Activated B cell treated with CpG ODN at 0.5 μM for 24 hours (primary cell): ENCODE data around the gene SLX9. TPM values are rescaled to one million over a fixed set of nuclear protein-coding genes. Genes with fewer than 3 reads are reported as not detected.

Experiments
- ATAC-seq: fragments of 200-7000 bp; cut with Tn5 transposase; one replicate; pipeline ENCODE4 v1.10.0; 2021; ENCODE audit warnings: low read depth, mild to moderate bottlenecking, moderate library complexity
- CTCF ChIA-PET: fragments of 350-600 bp; sonication (Branson Sonifier 250); formaldehyde crosslinking; loops from one replicate; lab custom pipeline; 2021; ENCODE audit warnings: antibody characterized with exemption; lab: Charles Lee
- POLR2A ChIA-PET: fragments of 350-600 bp; sonication (Branson Sonifier 250); formaldehyde crosslinking; loops from one replicate; lab custom pipeline; 2021; ENCODE audit warnings: antibody characterized with exemption; lab: Charles Lee
- DNase-seq: peaks from one replicate; pipeline ENCODE4 v3.0.0; 2022
- H3K27ac Mint-ChIP-seq: one replicate; pipeline ENCODE4 v1.8.0; 2020; ENCODE audit warnings: mixed read lengths
- H3K27me3 Mint-ChIP-seq: one replicate; pipeline ENCODE4 v1.8.0; 2021; ENCODE audit warnings: mixed read lengths
- H3K36me3 Mint-ChIP-seq: one replicate; pipeline ENCODE4 v1.8.0; 2021; ENCODE audit warnings: low read depth, mixed read lengths
- H3K4me1 Mint-ChIP-seq: one replicate; pipeline ENCODE4 v1.8.0; 2021; ENCODE audit warnings: mixed read lengths
- H3K4me3 Mint-ChIP-seq: one replicate; pipeline ENCODE4 v1.8.0; 2020; ENCODE audit warnings: mild to moderate bottlenecking, mixed read lengths
- H3K9me3 Mint-ChIP-seq: one replicate; pipeline ENCODE4 v1.8.0; 2020; ENCODE audit warnings: mixed read lengths
- intact Hi-C: fragments of 100-400 bp; cut with micrococcal nuclease; formaldehyde crosslinking; loops from one replicate; pipeline ENCODE4 v1.15.1; 2024
- total RNA-seq: library from RNA; stranded (reverse); gene quantifications from 2 replicates; pipeline ENCODE4 v1.2.3, GENCODE V29; 2022
- TF ChIP-seq, protein P1 (sequence below): fragments of 200-600 bp; IDR thresholded peaks from one replicate; pipeline ENCODE4 v1.8.0; 2022; ENCODE audit warnings: antibody characterized with exemption, mild to moderate bottlenecking

SLX9 gene
- total RNA-seq, 1 donor from 2014 or later, result 26.0 TPM

DNA sequence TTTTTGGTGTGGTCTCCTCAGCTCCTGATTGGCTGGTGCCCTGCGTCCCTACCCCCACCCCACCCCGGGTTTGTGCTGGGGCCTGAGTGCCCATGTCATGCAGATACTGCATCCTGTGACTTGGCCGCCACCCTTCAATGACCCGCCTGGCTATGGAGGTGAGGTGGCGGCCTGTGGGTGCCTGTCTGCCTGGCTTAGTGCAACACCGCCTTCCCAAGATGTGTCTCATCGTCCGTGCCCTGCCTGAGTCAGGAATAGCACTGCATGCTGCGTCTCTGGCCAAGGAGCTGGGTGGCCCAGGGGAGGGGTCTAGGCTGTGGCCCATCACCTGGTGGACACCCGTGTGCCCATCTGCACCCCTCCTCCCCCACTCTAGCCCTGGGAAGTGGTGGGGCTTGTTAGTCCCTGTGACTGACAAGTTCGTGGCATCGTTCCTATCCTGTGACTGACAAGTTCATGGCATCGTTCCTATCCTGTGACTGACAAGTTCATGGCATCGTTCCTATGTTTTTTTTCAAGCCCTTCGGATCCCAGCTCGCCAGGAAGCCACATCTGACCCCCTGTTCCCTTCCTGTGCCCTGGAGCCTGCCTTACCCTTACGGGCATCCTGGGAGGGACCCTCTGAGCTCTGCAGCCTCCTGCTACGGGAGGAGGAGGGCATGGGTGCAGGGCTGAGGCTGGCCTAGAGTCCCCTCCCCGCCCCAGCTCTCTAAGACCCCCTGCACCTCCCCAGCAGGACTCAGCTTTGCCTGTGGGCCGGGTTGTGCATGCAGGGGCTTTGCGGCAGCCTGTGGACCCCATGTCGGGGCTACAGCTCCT, 7.5 kb downstream of the SLX9 start:
- ATAC-seq, result no peak
- ChIA-PET POLR2A (no interaction called here), CTCF (interaction anchor here (1.3 to 12.2 kb wide), 3 partner anchors 146 to 192 kb away, joined by 4 to 224 read pairs (median 218); no protein-coding TSS in a partner anchor)
- TF ChIP-seq, protein P1, sequence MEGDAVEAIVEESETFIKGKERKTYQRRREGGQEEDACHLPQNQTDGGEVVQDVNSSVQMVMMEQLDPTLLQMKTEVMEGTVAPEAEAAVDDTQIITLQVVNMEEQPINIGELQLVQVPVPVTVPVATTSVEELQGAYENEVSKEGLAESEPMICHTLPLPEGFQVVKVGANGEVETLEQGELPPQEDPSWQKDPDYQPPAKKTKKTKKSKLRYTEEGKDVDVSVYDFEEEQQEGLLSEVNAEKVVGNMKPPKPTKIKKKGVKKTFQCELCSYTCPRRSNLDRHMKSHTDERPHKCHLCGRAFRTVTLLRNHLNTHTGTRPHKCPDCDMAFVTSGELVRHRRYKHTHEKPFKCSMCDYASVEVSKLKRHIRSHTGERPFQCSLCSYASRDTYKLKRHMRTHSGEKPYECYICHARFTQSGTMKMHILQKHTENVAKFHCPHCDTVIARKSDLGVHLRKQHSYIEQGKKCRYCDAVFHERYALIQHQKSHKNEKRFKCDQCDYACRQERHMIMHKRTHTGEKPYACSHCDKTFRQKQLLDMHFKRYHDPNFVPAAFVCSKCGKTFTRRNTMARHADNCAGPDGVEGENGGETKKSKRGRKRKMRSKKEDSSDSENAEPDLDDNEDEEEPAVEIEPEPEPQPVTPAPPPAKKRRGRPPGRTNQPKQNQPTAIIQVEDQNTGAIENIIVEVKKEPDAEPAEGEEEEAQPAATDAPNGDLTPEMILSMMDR, result no peak
- H3K27me3 Mint-ChIP-seq, result no peaks in the 10 kb centered on the region
- H3K9me3 Mint-ChIP-seq, result no peaks in the 10 kb centered on the region
- H3K4me3 Mint-ChIP-seq, result no peak overlapping the region
- DNase-seq, result no peak
- intact Hi-C loops, result loop anchor here (10.0 kb wide), 1 partner anchor 347 kb away; no protein-coding TSS in a partner anchor
- peaks cover 51% of the 10 kb centered on the region for H3K36me3 Mint-ChIP-seq
- H3K4me1 Mint-ChIP-seq, result peaks cover 42% of the 10 kb centered on the region
- no peak overlapping the region for H3K27ac Mint-ChIP-seq

DNA sequence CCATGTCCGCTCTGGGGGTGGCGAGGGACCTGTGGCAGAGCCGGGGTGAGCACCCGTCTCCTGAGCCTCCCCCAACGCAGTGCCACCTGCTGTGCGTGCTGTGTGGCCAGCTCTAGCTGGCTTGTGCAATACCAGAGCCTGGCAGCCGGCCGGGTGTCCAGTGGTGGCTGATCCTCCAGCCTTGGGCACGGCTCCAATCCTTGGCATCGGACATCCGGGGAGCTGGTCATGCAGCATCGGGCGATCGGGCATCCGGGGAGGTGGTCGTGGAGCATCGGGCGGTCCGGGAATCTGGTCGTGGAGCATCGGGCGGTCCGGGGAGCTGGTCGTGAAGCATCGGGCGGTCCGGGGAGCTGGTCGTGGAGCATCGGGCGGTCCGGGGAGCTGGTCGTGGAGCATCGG, 8.1 kb downstream of the SLX9 start:
- no peaks in the 10 kb centered on the region for H3K9me3 Mint-ChIP-seq
- no peaks in the 10 kb centered on the region for H3K27me3 Mint-ChIP-seq
- CTCF ChIA-PET, result interaction anchor here (0.7 to 12.2 kb wide), 4 partner anchors 147 to 437 kb away, joined by 4 to 224 read pairs (median 112); no protein-coding TSS in a partner anchor
- H3K36me3 Mint-ChIP-seq, result peaks cover 48% of the 10 kb centered on the region
- DNase-seq (no peak), ATAC-seq (no peak)
- POLR2A ChIA-PET, result no interaction called here
- H3K27ac Mint-ChIP-seq, result no peak overlapping the region
- intact Hi-C loops, result loop anchor here (10.0 kb wide), 1 partner anchor 347 kb away; no protein-coding TSS in a partner anchor
- TF ChIP-seq, protein P1, result no peak
- peaks cover 42% of the 10 kb centered on the region for H3K4me1 Mint-ChIP-seq
- H3K4me3 Mint-ChIP-seq, result no peak overlapping the region

DNA sequence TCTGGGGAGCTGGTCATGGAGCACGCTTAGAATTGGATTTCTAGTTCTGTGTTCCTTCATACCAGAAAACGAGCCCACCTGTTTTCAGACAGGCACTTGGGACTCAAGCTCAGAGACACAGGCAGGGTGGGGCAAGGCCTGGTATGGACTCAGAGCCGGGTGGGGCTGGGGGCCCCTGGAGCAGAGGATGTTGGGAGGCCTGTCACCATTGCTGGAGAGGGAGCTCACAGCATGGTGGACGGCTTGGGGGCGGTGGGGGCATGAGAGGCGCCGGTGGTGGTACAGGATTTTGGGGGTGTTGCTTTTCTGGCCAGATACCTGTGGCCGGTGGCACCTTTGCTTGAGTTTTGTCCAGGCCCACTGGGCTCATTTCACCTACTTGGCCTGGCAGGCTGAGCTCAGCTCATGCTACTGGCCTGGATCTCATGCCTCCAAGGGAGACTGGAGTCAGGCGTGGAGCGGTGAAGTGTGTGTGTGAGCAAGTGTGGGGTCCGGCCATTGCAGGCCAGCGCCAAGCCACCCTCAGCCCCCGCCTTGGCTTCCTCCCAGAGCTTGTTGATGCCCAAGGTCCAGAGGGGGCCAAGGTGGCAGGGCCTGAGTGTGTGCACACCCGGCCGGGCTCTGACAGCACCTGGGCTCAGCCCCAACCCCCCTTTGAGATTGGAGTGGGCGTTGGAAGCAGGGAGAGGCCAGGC, 8.7 kb downstream of the SLX9 start:
- CTCF ChIA-PET, result interaction anchor here (0.7 to 12.2 kb wide), 3 partner anchors 180 to 438 kb away, joined by 5 to 224 read pairs (median 218); no protein-coding TSS in a partner anchor

DNA sequence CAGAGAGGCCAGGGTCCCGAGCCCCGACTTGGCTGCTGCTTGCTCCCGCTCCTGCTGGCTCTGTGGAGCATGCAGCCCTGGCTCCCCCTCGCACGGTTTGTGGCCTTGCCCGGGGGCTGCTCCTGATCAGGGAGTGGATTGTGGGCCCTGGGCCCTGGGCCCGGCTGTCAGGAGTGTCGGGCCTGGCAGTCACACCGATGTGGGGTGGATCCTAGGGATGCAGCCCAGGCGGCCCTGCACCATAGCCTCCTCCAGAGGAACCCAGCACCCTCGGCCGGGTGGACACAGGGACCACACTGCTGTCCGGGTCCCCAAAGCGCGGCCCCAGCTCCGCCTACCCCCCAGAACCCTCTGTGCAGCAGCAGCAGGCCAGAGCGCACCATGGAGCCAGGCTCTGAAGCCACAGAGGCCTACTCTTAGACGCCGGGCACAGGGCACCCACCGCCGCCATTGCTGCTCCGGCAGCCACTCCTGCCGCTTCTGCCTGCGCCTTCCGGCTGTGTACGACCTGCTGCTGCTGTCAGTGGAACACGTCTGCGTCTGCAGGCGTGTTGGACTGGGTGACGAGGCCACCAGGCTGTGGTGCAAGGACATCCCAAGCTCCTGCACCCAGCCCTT, 9.4 kb downstream of the SLX9 start:
- H3K27ac Mint-ChIP-seq, result no peak overlapping the region
- intact Hi-C loops, result loop anchor here (1.0 to 10.0 kb wide), 4 partner anchors 179 to 490 kb away; no protein-coding TSS in a partner anchor
- ChIA-PET POLR2A (interaction anchor here (0.6 to 1.2 kb wide), 5 partner anchors 9 to 179 kb away, joined by 3 to 7 read pairs (median 3); partner anchors contain the start of gene SLX9), CTCF (interaction anchor here (0.8 to 12.2 kb wide), 14 partner anchors 7 to 439 kb away, joined by 3 to 224 read pairs (median 3); partner anchors contain the start of gene ITGB2)
- H3K9me3 Mint-ChIP-seq, result no peaks in the 10 kb centered on the region
- peaks cover 40% of the 10 kb centered on the region for H3K4me1 Mint-ChIP-seq
- H3K27me3 Mint-ChIP-seq, result no peaks in the 10 kb centered on the region
- peaks cover 45% of the 10 kb centered on the region for H3K36me3 Mint-ChIP-seq
- DNase-seq, result no peak
- TF ChIP-seq, protein P1, result no peak
- no peak overlapping the region for H3K4me3 Mint-ChIP-seq
- no peak for ATAC-seq

More for the DNA sequence above, 8.7 kb downstream of the SLX9 start:
- Mint-ChIP-seq H3K27me3 (no peaks in the 10 kb centered on the region), H3K36me3 (peaks cover 45% of the 10 kb centered on the region), H3K27ac (no peak overlapping the region), H3K4me3 (no peak overlapping the region), H3K4me1 (peaks cover 38% of the 10 kb centered on the region), H3K9me3 (no peaks in the 10 kb centered on the region)
- DNase-seq (no peak), ATAC-seq (no peak)
- POLR2A ChIA-PET, result no interaction called here
- intact Hi-C loops, result loop anchor here (1.0 to 10.0 kb wide), 4 partner anchors 180 to 491 kb away; no protein-coding TSS in a partner anchor
- TF ChIP-seq, protein P1, result no peak
